Glomerular visceral epithelial cell (primary cell): ENCODE data around the gene CCNQ.

ENCODE experiments used
- DNase-seq: peaks from one replicate; pipeline ENCODE4 v3.0.0-alpha.2; 2016; ENCODE audit errors: extremely low spot score

The CCNQ gene

GRCh38 chrX:153576239-153576870, 22.6 kb downstream of the CCNQ start:
- no peak for DNase-seq

GRCh38 chrX:153573984-153574383, 25.0 kb downstream of the CCNQ start:
- DNase-seq = no peak

- no peak for DNase-seq
These were observed 26.3 kb downstream of the CCNQ start for GRCh38 chrX:153572601-153573000.

- DNase-seq = no peak
These were observed 27.4 kb downstream of the CCNQ start for GRCh38 chrX:153571534-153571908.

- DNase-seq = no peak
These were observed 29.5 kb downstream of the CCNQ start for GRCh38 chrX:153569475-153569874.

GRCh38 chrX:153568451-153569011, 30.4 kb downstream of the CCNQ start:
- no peak for DNase-seq

- DNase-seq = no peak
These were observed 32.9 kb downstream of the CCNQ start for GRCh38 chrX:153565996-153566580.

GRCh38 chrX:153564047-153564606, 34.8 kb downstream of the CCNQ start:
- DNase-seq = no peak

- no peak for DNase-seq
These were observed 36.4 kb downstream of the CCNQ start for GRCh38 chrX:153562546-153562945.

GRCh38 chrX:153561337-153561736, 37.6 kb downstream of the CCNQ start:
- no peak for DNase-seq

GRCh38 chrX:153560466-153560865, 38.5 kb downstream of the CCNQ start:
- DNase-seq = no peak

- no peak for DNase-seq
These were observed 38.9 kb downstream of the CCNQ start for GRCh38 chrX:153560000-153560399.

GRCh38 chrX:153557618-153558355, 41.2 kb downstream of the CCNQ start:
- DNase-seq = no peak

GRCh38 chrX:153556767-153557166, 42.2 kb downstream of the CCNQ start:
- DNase-seq = no peak

GRCh38 chrX:153554519-153555167, 44.3 kb downstream of the CCNQ start:
- peak; percentile 40 for DNase-seq

GRCh38 chrX:153551135-153551534, 47.8 kb downstream of the CCNQ start:
- no peak for DNase-seq

- no peak for DNase-seq
These were observed 49.1 kb downstream of the CCNQ start for GRCh38 chrX:153549807-153550206.

- DNase-seq = no peak
These were observed 49.7 kb downstream of the CCNQ start for GRCh38 chrX:153549231-153549630.

GRCh38 chrX:153547195-153547594, 51.7 kb downstream of the CCNQ start:
- no peak for DNase-seq

- no peak for DNase-seq
These were observed 52.6 kb downstream of the CCNQ start for GRCh38 chrX:153546386-153546785.

GRCh38 chrX:153544727-153545126, 54.2 kb downstream of the CCNQ start:
- DNase-seq = no peak

- DNase-seq = no peak
These were observed 59.0 kb downstream of the CCNQ start for GRCh38 chrX:153539979-153540358.
